GM10847 (cell line): ENCODE results near the gene TTBK2.

Experiments
- POLR2A ChIP-seq: IDR thresholded peaks from 2 replicates; pipeline ENCODE4 v1.6.1; 2011; ENCODE audit not compliant: insufficient read length; ENCODE audit errors: extremely low read depth

TTBK2 gene

GRCh38 chr15:42920519-42921341 is at the start of gene TTBK2:
TTBK2 (minus strand) TSS chr15:42920778; CDS start chr15:42878617, 42,161 bp downstream.
- TF ChIP-seq POLR2A, result peak; percentile 61

- no peak for TF ChIP-seq POLR2A
Observed at GRCh38 chr15:42964476-42964875, 43.9 kb upstream of the TTBK2 start.

- TF ChIP-seq POLR2A, result no peak
Observed at GRCh38 chr15:42955518-42955917, 34.9 kb upstream of the TTBK2 start.

GRCh38 chr15:42954291-42954690 is 33.7 kb upstream of the TTBK2 start:
- TF ChIP-seq POLR2A, result no peak

GRCh38 chr15:42940527-42940926 is 19.9 kb upstream of the TTBK2 start:
- no peak for TF ChIP-seq POLR2A

- no peak for TF ChIP-seq POLR2A
Observed at GRCh38 chr15:42939841-42940240, 19.3 kb upstream of the TTBK2 start.

GRCh38 chr15:42937143-42937542 is 16.6 kb upstream of the TTBK2 start:
- TF ChIP-seq POLR2A, result no peak

GRCh38 chr15:42933886-42934667 is 13.5 kb upstream of the TTBK2 start:
- no peak for TF ChIP-seq POLR2A

GRCh38 chr15:42932833-42933515 is 12.4 kb upstream of the TTBK2 start:
- no peak for TF ChIP-seq POLR2A

- no peak for TF ChIP-seq POLR2A
Observed at GRCh38 chr15:42931702-42932486, 11.3 kb upstream of the TTBK2 start.

GRCh38 chr15:42929306-42929848 is 8.8 kb upstream of the TTBK2 start:
- no peak for TF ChIP-seq POLR2A

GRCh38 chr15:42921342-42921731 is 759 bp upstream of the TTBK2 start:
- no peak for TF ChIP-seq POLR2A

GRCh38 chr15:42919799-42920518 is 619 bp downstream of the TTBK2 start:
- no peak for TF ChIP-seq POLR2A

- no peak for TF ChIP-seq POLR2A
Observed at GRCh38 chr15:42919308-42919707, 1.3 kb downstream of the TTBK2 start.

GRCh38 chr15:42918047-42918446 is 2.5 kb downstream of the TTBK2 start:
- TF ChIP-seq POLR2A, result no peak
